ENCODE measurements around the gene TMEM50A.
"Not testable (repeated sequence)": the region's sequence is repeated elsewhere in the genome, so short reads cannot be mapped to it uniquely, and the experiment has no call there.

GRCh38 chr1:25288573-25289101 lies 49.5 kb upstream of the TMEM50A start:
- not testable (repeated sequence) for TF ChIP-seq EZH2 (IDR thresholded peaks at IDR 0.05; ENCODE audit: borderline replicate concordance, insufficient read depth, low read depth, low read length, poor library complexity, severe bottlenecking); CTCF (IDR thresholded peaks at IDR 0.05)
